Kidney epithelial cell (primary cell): ENCODE data around the gene NMRAL1. TPM values are rescaled to one million over a fixed set of nuclear protein-coding genes. Genes with fewer than 3 reads are reported as not detected.

Experiments used
- DNase-seq: peaks from one replicate; pipeline ENCODE4 v3.0.0-alpha.2; 2010; ENCODE audit warnings: low read depth
- H3K27me3 ChIP-seq: 2 replicates; pipeline ENCODE4 v1.6.0; 2011; ENCODE audit warnings: low read length; ENCODE audit not compliant: control insufficient read depth, insufficient read depth
- H3K36me3 ChIP-seq: 2 replicates; pipeline ENCODE4 v1.5.1; 2011; ENCODE audit warnings: low read length; ENCODE audit not compliant: control insufficient read depth, insufficient read depth
- H3K4me3 ChIP-seq: 2 replicates; pipeline ENCODE4 v1.5.1; 2011; ENCODE audit warnings: low read depth, mild to moderate bottlenecking, control low read depth, low read length
- total RNA-seq: library from RNA; depleted of rRNA; stranded (reverse); fragments of >200 nt; gene quantifications from 2 replicates; pipeline ENCODE4 v1.2.3, GENCODE V29; 2015
- TF ChIP-seq, protein P1 (sequence below): IDR thresholded peaks from 2 replicates; pipeline ENCODE4 v1.5.1; 2011; ENCODE audit warnings: mild to moderate bottlenecking, moderate library complexity, low read length, control low read depth, inconsistent platforms; ENCODE audit not compliant: insufficient read depth, poor library complexity, severe bottlenecking

The NMRAL1 gene
- total RNA-seq, 1 donor from 2014 or later = 59.5 TPM

DNA sequence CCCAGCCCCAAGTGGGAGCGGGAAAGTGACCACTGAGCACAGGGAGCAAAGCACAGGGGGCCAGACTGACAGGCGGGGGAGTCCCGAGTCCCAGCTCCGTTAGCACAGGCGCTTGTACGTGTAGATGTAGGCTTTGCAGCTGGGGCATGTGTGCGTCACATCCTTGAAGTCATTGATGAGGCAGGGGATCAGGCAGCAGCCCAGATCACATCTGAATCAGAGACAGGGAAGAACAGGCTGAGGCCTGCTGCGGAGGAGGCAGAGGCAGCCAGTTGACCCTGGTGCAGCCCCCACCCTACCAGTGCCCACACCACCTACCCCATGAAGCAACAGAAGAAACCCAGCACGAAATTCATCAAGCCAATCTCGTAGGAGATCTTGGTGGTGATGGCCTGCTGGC is 38.0 kb upstream of the NMRAL1 start:
- peaks cover 4% of the 10 kb centered on the region for H3K36me3 ChIP-seq

DNA sequence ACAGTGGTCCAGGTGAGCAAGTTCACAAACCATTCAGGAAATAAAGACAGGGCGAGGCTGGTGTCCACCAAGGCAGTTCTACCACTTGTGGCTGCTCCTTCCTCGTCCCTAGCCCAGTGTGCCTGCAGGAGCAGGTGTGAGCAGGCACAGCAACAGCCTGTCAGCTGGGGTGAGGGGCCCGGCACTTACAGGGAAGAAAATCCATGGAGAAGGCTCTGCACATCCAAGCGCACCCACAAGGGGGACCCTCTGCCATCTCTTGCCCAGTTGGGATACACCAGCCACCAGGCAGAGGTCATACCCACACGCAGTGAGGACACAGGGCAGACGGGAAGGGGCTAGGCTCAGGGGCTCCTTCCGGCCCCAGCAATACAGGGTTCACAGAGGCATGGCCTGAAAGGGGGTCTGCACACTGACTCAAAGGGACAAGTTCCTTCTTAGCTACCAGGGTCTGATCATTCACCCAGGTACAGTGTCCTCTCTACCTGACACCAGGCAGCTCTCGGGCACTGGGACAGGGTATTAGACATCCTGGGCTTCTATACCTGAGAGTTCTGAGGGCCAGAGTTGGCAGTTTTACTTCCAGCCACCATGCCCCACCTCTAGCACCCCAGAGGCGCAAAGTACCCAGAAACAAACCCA is 37.1 kb upstream of the NMRAL1 start:
- Histone ChIP-seq H3K27me3 (no peaks in the 10 kb centered on the region), H3K4me3 (no peak overlapping the region), H3K36me3 (peaks cover 4% of the 10 kb centered on the region)
- DNase-seq = no peak
- TF ChIP-seq, protein P1, sequence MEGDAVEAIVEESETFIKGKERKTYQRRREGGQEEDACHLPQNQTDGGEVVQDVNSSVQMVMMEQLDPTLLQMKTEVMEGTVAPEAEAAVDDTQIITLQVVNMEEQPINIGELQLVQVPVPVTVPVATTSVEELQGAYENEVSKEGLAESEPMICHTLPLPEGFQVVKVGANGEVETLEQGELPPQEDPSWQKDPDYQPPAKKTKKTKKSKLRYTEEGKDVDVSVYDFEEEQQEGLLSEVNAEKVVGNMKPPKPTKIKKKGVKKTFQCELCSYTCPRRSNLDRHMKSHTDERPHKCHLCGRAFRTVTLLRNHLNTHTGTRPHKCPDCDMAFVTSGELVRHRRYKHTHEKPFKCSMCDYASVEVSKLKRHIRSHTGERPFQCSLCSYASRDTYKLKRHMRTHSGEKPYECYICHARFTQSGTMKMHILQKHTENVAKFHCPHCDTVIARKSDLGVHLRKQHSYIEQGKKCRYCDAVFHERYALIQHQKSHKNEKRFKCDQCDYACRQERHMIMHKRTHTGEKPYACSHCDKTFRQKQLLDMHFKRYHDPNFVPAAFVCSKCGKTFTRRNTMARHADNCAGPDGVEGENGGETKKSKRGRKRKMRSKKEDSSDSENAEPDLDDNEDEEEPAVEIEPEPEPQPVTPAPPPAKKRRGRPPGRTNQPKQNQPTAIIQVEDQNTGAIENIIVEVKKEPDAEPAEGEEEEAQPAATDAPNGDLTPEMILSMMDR = peak; percentile 69

More for the DNA sequence above, 38.0 kb upstream of the NMRAL1 start:
- no peak for DNase-seq
- TF ChIP-seq, protein P1 = no peak
- Histone ChIP-seq H3K27me3 (no peaks in the 10 kb centered on the region), H3K4me3 (no peak overlapping the region)

DNA sequence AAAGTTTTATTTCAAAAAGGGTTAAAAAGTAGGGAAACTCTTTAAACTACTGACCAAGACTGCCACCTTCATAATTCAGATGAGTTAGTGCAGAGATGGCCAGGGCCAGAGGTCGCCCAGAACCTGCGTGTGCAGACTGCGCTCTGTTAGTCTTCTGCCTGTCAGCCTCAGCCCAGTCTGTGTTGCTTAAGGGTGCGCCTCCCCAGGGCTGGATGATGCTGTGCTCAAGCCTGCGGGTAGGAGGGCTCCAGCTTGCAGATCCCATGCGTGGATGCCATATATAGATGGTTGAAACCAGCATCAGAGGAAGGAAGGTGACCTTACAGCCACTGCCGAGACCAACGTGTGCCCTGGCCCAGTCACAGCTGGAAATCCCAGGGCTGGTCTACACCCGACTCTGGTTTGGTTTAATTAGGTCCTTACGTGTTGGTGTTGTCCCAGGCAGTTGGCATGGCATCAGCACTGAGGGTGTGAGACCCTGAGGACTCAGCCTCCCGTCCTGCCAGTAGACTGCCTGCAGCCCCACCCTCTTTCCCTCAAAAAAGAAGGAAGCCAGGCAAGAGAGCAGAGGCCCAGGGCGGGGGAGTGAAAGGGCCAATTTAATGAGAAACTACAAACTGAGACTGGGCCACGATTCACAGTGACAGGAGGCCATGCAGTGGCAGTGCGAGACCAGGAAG is 36.5 kb upstream of the NMRAL1 start:
- DNase-seq = no peak
- Histone ChIP-seq H3K4me3 (no peak overlapping the region), H3K36me3 (peaks cover 4% of the 10 kb centered on the region), H3K27me3 (no peaks in the 10 kb centered on the region)
- TF ChIP-seq, protein P1 = no peak

DNA sequence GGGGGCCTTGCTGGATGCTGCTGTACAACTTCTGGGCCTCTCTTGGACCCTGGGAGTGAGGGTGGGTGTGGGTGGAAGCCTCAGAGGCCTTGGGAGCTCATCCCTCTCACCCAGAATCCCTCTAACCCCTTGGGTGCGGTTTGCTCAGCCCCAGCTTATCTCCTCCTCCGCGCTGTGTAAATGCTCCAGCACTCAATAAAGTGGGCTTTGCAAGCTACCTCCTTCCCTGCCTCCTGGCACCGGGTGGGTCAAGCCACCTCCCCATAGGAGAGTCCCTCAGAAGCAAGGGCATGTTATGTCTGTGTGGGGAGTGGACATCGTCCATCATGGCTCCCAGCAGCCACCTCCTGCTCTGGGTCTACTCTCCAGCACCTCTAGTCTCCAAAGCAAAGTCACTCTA is 35.7 kb upstream of the NMRAL1 start:
- no peak for DNase-seq
- Histone ChIP-seq H3K27me3 (no peaks in the 10 kb centered on the region), H3K4me3 (no peak overlapping the region), H3K36me3 (peaks cover 4% of the 10 kb centered on the region)
- TF ChIP-seq, protein P1 = no peak

DNA sequence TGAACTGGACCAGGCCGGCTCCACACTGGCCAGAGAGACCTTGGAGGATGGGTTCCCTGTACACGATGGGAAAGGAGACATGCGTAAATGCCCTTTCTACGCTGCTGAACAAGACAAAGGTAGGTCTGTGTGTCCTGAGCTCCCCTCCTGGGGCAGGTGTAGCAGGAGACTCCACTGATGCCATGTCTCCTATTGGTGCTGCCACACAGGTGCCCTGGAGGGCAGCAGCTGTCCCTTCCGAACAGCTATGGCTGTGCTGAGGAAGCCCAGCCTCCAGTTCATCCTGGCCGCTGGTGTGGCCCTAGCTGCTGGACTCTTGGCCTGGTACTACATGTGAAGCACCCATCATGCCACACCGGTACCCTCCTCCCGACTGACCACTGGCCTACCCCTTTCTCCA is 35.0 kb upstream of the NMRAL1 start:
- Histone ChIP-seq H3K4me3 (no peak overlapping the region), H3K36me3 (peaks cover 4% of the 10 kb centered on the region), H3K27me3 (no peaks in the 10 kb centered on the region)
- DNase-seq = no peak
- TF ChIP-seq, protein P1 = no peak
